OCI-LY1 (cell line): ENCODE data around the gene RBM47.
"Not testable (repeated sequence)": the region's sequence is repeated elsewhere in the genome, so short reads cannot be mapped to it uniquely, and the experiment has no call there.

Experiments used
- H2AFZ ChIP-seq: fragments of 200-600 bp; sonication (generic), shearing (Covaris generic); 2 replicates; pipeline ENCODE4 v1.6.0; 2014; ENCODE audit warnings: antibody characterized with exemption, mild to moderate bottlenecking, low read length
- H3F3A ChIP-seq: fragments of 200-600 bp; sonication (generic), shearing (Covaris generic); 2 replicates; pipeline ENCODE4 v1.6.0; 2014; ENCODE audit warnings: mild to moderate bottlenecking, antibody characterized with exemption, low read length, moderate library complexity; ENCODE audit not compliant: insufficient read depth
- H3K27ac ChIP-seq: fragments of 200-600 bp; sonication (generic); 2 replicates; pipeline ENCODE4 v1.5.1; 2014; ENCODE audit warnings: low read length, mixed run types, mild to moderate bottlenecking, low read depth; ENCODE audit not compliant: poor library complexity, severe bottlenecking
- H3K27me3 ChIP-seq: fragments of 200-600 bp; sonication (generic); 2 replicates; pipeline ENCODE4 v1.6.0; 2014; ENCODE audit warnings: antibody characterized with exemption, mild to moderate bottlenecking, low read length, moderate library complexity; ENCODE audit not compliant: insufficient read depth
- H3K36me3 ChIP-seq: fragments of 200-600 bp; sonication (generic); 2 replicates; pipeline ENCODE4 v1.6.1; 2014; ENCODE audit warnings: mild to moderate bottlenecking, antibody characterized with exemption, low read length, moderate library complexity, mixed read lengths; ENCODE audit not compliant: insufficient read depth
- H3K4me1 ChIP-seq: fragments of 200-600 bp; sonication (generic); 2 replicates; pipeline ENCODE4 v1.5.1; 2014; ENCODE audit warnings: mild to moderate bottlenecking, low read length, moderate library complexity; ENCODE audit not compliant: insufficient read depth, severe bottlenecking
- H3K4me2 ChIP-seq: fragments of 200-600 bp; sonication (generic), shearing (Covaris generic); 2 replicates; pipeline ENCODE4 v1.6.1; 2014; ENCODE audit warnings: low read length
- H3K4me3 ChIP-seq: fragments of 200-600 bp; sonication (generic); 2 replicates; pipeline ENCODE4 v1.5.1; 2014; ENCODE audit warnings: low read length, low read depth, mild to moderate bottlenecking, mixed read lengths; ENCODE audit not compliant: poor library complexity, severe bottlenecking
- H3K79me2 ChIP-seq: fragments of 200-600 bp; shearing (Covaris generic); 2 replicates; pipeline ENCODE4 v1.6.1; 2016; ENCODE audit warnings: mixed run types, low read length, mixed read lengths; ENCODE audit not compliant: insufficient read depth
- H3K9ac ChIP-seq: fragments of 200-600 bp; sonication (generic), shearing (Covaris generic); 2 replicates; pipeline ENCODE4 v1.6.1; 2014; ENCODE audit warnings: mild to moderate bottlenecking, low read length, mixed read lengths
- H3K9me2 ChIP-seq: fragments of 200-600 bp; sonication (generic), shearing (Covaris generic); 2 replicates; pipeline ENCODE4 v1.6.1; 2014; ENCODE audit warnings: low read depth, mild to moderate bottlenecking, low read length, mixed read lengths
- H3K9me3 ChIP-seq: fragments of 200-600 bp; shearing (Covaris generic); 2 replicates; pipeline ENCODE4 v1.6.1; 2014; ENCODE audit warnings: low read length, mixed read lengths
- H4K20me1 ChIP-seq: fragments of 200-600 bp; sonication (generic), shearing (Covaris generic); 2 replicates; pipeline ENCODE4 v1.6.0; 2016; ENCODE audit warnings: mild to moderate bottlenecking, low read length; ENCODE audit not compliant: insufficient read depth
- CTCF ChIP-seq: fragments of 200-600 bp; sonication (generic), shearing (Covaris generic); IDR thresholded peaks from 2 replicates; pipeline ENCODE4 v1.5.1; 2017; ENCODE audit warnings: mild to moderate bottlenecking, antibody characterized with exemption, low read length, moderate library complexity, mixed read lengths
- EZH2 ChIP-seq: fragments of 200-600 bp; sonication (generic), shearing (Covaris generic); IDR thresholded peaks from 2 replicates; pipeline ENCODE4 v1.8.0; 2017; ENCODE audit warnings: borderline replicate concordance, mixed run types, mild to moderate bottlenecking, antibody characterized with exemption, low read length, moderate library complexity, mixed read lengths

Gene RBM47

GRCh38 chr4:40521957-40522356, 107.7 kb downstream of the RBM47 start:
- H3K9me3 ChIP-seq = no peaks in the 10 kb centered on the region
- no peak for TF ChIP-seq EZH2
- no peak for TF ChIP-seq CTCF
- H2AFZ ChIP-seq = no peak overlapping the region
- no peaks in the 10 kb centered on the region for H3F3A ChIP-seq
- no peak overlapping the region for H3K4me2 ChIP-seq
- H4K20me1 ChIP-seq = no peaks in the 10 kb centered on the region
- no peak overlapping the region for H3K9ac ChIP-seq
- no peaks in the 10 kb centered on the region; the same call in 1 of the 2 replicates for H3K27me3 ChIP-seq
- no peaks in the 10 kb centered on the region; the same call in 1 of the 2 replicates for H3K36me3 ChIP-seq
- no peaks in the 10 kb centered on the region for H3K79me2 ChIP-seq
- no peaks in the 10 kb centered on the region for H3K4me1 ChIP-seq
- H3K27ac ChIP-seq = no peak overlapping the region
- no peaks in the 10 kb centered on the region for H3K9me2 ChIP-seq
- no peak overlapping the region for H3K4me3 ChIP-seq

GRCh38 chr4:40520533-40520932, 109.1 kb downstream of the RBM47 start:
- no peaks in the 10 kb centered on the region; the same call in 1 of the 2 replicates for H3K36me3 ChIP-seq
- no peaks in the 10 kb centered on the region for H4K20me1 ChIP-seq
- no peaks in the 10 kb centered on the region for H3K79me2 ChIP-seq
- H2AFZ ChIP-seq = no peak overlapping the region
- H3F3A ChIP-seq = no peaks in the 10 kb centered on the region
- no peak overlapping the region for H3K27ac ChIP-seq
- H3K9me2 ChIP-seq = no peaks in the 10 kb centered on the region
- no peak overlapping the region for H3K4me2 ChIP-seq
- H3K4me3 ChIP-seq = no peak overlapping the region
- H3K27me3 ChIP-seq = no peaks in the 10 kb centered on the region; the same call in 1 of the 2 replicates
- H3K4me1 ChIP-seq = peaks cover 5% of the 10 kb centered on the region
- H3K9ac ChIP-seq = no peak overlapping the region
- no peaks in the 10 kb centered on the region for H3K9me3 ChIP-seq
- TF ChIP-seq EZH2 (no peak), CTCF (no peak)

- not testable (repeated sequence) for H3K9ac ChIP-seq, H3K79me2 ChIP-seq, H3K9me3 ChIP-seq, H3K4me2 ChIP-seq, H3K27me3 ChIP-seq, H3K36me3 ChIP-seq, H3K9me2 ChIP-seq, H4K20me1 ChIP-seq, H3K27ac ChIP-seq, H2AFZ ChIP-seq, H3K4me3 ChIP-seq, H3F3A ChIP-seq
- peaks cover 22% of the 10 kb centered on the region for H3K4me1 ChIP-seq
These were observed 112.6 kb downstream of the RBM47 start for GRCh38 chr4:40517081-40517480.

- no peaks in the 10 kb centered on the region for H3K9me3 ChIP-seq
- no peaks in the 10 kb centered on the region for H4K20me1 ChIP-seq
- no peak overlapping the region for H3K4me2 ChIP-seq
- no peaks in the 10 kb centered on the region; the same call in 1 of the 2 replicates for H3K36me3 ChIP-seq
- peaks cover 22% of the 10 kb centered on the region for H3K4me1 ChIP-seq
- H3K9ac ChIP-seq = no peak overlapping the region
- H3K27me3 ChIP-seq = peaks cover 3% of the 10 kb centered on the region; the same call in 1 of the 2 replicates
- TF ChIP-seq EZH2 (no peak), CTCF (no peak)
- H3K27ac ChIP-seq = no peak overlapping the region
- H3K79me2 ChIP-seq = no peaks in the 10 kb centered on the region
- no peaks in the 10 kb centered on the region for H3K9me2 ChIP-seq
- no peaks in the 10 kb centered on the region for H3F3A ChIP-seq
- no peak overlapping the region for H3K4me3 ChIP-seq
- H2AFZ ChIP-seq = no peak overlapping the region
These were observed 113.0 kb downstream of the RBM47 start for GRCh38 chr4:40516651-40517050.
